ENCODE results near the gene PLEKHS1. TPM values are rescaled to one million over a fixed set of nuclear protein-coding genes. Genes with fewer than 3 reads are reported as not detected.
"Not testable (repeated sequence)": the region's sequence is repeated elsewhere in the genome, so short reads cannot be mapped to it uniquely, and the experiment has no call there.

The PLEKHS1 gene
- total RNA-seq, 2 experiments from 2014 or later: 0.07 TPM; not detected in 1

DNA sequence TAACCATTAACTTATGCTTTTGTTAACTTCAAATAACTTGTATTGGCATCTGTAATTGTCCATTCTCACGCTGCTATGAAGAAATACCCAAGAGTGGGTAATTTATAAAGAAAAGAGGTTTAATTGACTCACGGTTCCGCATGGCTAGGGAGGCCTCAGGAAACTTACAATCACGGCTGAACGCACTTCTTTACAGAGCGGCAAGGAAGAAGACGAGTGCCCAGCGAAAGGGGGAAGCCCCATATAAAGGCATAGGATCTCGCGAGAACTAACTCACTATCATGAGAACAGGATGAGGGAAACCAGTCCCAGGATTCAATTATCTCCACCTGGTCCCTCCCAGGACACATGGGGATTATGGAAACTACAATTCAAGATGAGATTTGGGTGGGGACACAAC is 77.1 kb downstream of the PLEKHS1 start:
- peaks cover 12% of the 10 kb centered on the region for H3K27me3 Mint-ChIP-seq
- ATAC-seq; DNase-seq; CTCF ChIA-PET; H3K4me3 Mint-ChIP-seq; H3K4me1 Mint-ChIP-seq; H3K36me3 Mint-ChIP-seq; H3K9me3 Mint-ChIP-seq (ENCODE audit: low read depth); H3K27ac Mint-ChIP-seq: not testable (repeated sequence)

Small RNA genes lying within 50 kb of the gene (microRNA-seq; reads per million reads assigned to microRNA genes)
- gene MIR4483: not detected

Other genes starting within 250 kb of the PLEKHS1 start
- not detected for gene HABP2, start 198.6 kb upstream of the PLEKHS1 start, total RNA-seq
- gene NRAP, start 87.6 kb upstream of the PLEKHS1 start, total RNA-seq: not detected
- gene CASP7, start 71.8 kb upstream of the PLEKHS1 start, total RNA-seq: 10 to 100 TPM; 42.1 to 56.0 TPM
- 10 to 100 TPM; 17.4 to 20.1 TPM for gene DCLRE1A, start 102.4 kb downstream of the PLEKHS1 start, total RNA-seq
- 10 to 100 TPM; 35.7 to 36.4 TPM for gene NHLRC2, start 103.0 kb downstream of the PLEKHS1 start, total RNA-seq

Data from activated CD8-positive, alpha-beta memory T cell treated with anti-CD3 and anti-CD28 coated beads, Interleukin-2, amount 10 ng/mL, durations not matched to agents 7 days and 5 days (primary cell).